IMR-90 (cell line): Measurements from ENCODE around the gene ALS2. TPM values are rescaled to one million over a fixed set of nuclear protein-coding genes. Genes with fewer than 3 reads are reported as not detected.

ENCODE experiments used
- ATAC-seq: fragments of 200-7000 bp; cut with Tn5 transposase; 2 replicates; pipeline ENCODE4 v1.9.1; 2020; ENCODE audit warnings: low read depth, mild to moderate bottlenecking, moderate library complexity
- BruUV-seq: library from RNA; stranded (reverse); fragments of 400-500 nt; replicated peaks from 2 replicates; lab custom pipeline; 2021; lab: Mats Ljungman, UMichigan
- CTCF ChIA-PET: fragments of 300-600 bp; formaldehyde crosslinking; extraction: SDS; loops from one replicate; lab custom pipeline; 2021; ENCODE audit warnings: antibody characterized with exemption; lab: Yijun Ruan, JAX
- POLR2A ChIA-PET: fragments of 300-600 bp; sonication (Branson Sonifier 250); formaldehyde crosslinking; loops from one replicate; lab custom pipeline; 2022; ENCODE audit warnings: antibody characterized with exemption; ENCODE audit not compliant: unreplicated experiment; lab: Charles Lee
- DNase-seq: peaks from one replicate; pipeline ENCODE4 v3.0.0; 2013
- H2AFZ ChIP-seq: replicated peaks from 2 replicates; pipeline ENCODE3; 2013; ENCODE audit warnings: low read length, mild to moderate bottlenecking; ENCODE audit not compliant: poor library complexity
- H2AK5ac ChIP-seq: 2 replicates; pipeline ENCODE4 v1.6.1; 2013; ENCODE audit warnings: low read depth, low read length, inconsistent platforms
- H2AK9ac ChIP-seq: replicated peaks from 2 replicates; pipeline ENCODE3; 2013; ENCODE audit warnings: mild to moderate bottlenecking, low read depth, low read length, moderate library complexity; ENCODE audit not compliant: poor library complexity
- H2BK120ac ChIP-seq: 2 replicates; pipeline ENCODE4 v1.6.1; 2013; ENCODE audit warnings: low read depth, low read length, inconsistent platforms
- H2BK15ac ChIP-seq: 3 replicates; pipeline ENCODE4 v1.6.1; 2013; ENCODE audit warnings: low read depth, low read length, inconsistent platforms
- H2BK20ac ChIP-seq: 2 replicates; pipeline ENCODE4 v1.6.1; 2013; ENCODE audit warnings: low read depth, mild to moderate bottlenecking, inconsistent platforms, low read length, moderate library complexity
- H2BK5ac ChIP-seq: 2 replicates; pipeline ENCODE4 v1.6.1; 2013; ENCODE audit warnings: mild to moderate bottlenecking, low read depth, low read length, inconsistent platforms; ENCODE audit not compliant: poor library complexity, severe bottlenecking
- H3K14ac ChIP-seq: replicated peaks from 2 replicates; pipeline ENCODE4 v1.6.1; 2013; ENCODE audit warnings: low read depth, low read length, inconsistent platforms
- H3K18ac ChIP-seq: 2 replicates; pipeline ENCODE4 v1.6.1; 2013; ENCODE audit warnings: low read depth, low read length, control low read depth
- H3K23ac ChIP-seq: 2 replicates; pipeline ENCODE4 v1.6.1; 2013; ENCODE audit warnings: low read depth, low read length, inconsistent platforms
- H3K27ac ChIP-seq: 2 replicates; pipeline ENCODE4 v1.5.1; 2013; ENCODE audit warnings: mild to moderate bottlenecking, control low read depth, low read length; ENCODE audit not compliant: insufficient read depth
- H3K27me3 ChIP-seq: 2 replicates; pipeline ENCODE4 v1.6.1; 2013; ENCODE audit warnings: low read length; ENCODE audit not compliant: control insufficient read depth, insufficient read depth
- H3K36me3 ChIP-seq: 2 replicates; pipeline ENCODE4 v1.6.1; 2013; ENCODE audit warnings: low read length, mixed read lengths; ENCODE audit not compliant: control insufficient read depth, insufficient read depth
- H3K4ac ChIP-seq: 2 replicates; pipeline ENCODE4 v1.6.1; 2013; ENCODE audit warnings: low read depth, low read length, inconsistent platforms
- H3K4me1 ChIP-seq: 2 replicates; pipeline ENCODE4 v1.6.1; 2013; ENCODE audit warnings: low read length, mixed read lengths; ENCODE audit not compliant: control insufficient read depth, insufficient read depth
- H3K4me2 ChIP-seq: 2 replicates; pipeline ENCODE4 v1.6.1; 2013; ENCODE audit warnings: low read depth, mild to moderate bottlenecking, control low read depth, low read length, moderate library complexity
- H3K4me3 ChIP-seq: 2 replicates; pipeline ENCODE4 v1.5.1; 2013; ENCODE audit warnings: low read depth, mild to moderate bottlenecking, control low read depth, low read length, moderate library complexity; ENCODE audit not compliant: insufficient read depth
- H3K56ac ChIP-seq: 2 replicates; pipeline ENCODE4 v1.6.1; 2013; ENCODE audit warnings: low read length, inconsistent platforms; ENCODE audit not compliant: insufficient read depth; ENCODE audit errors: extremely low read depth
- H3K79me1 ChIP-seq, 2 experiments: 2 replicates each; pipeline ENCODE4 v1.6.1; 2013; ENCODE audit warnings: low read length in 2 of 2, inconsistent platforms in 1 of 2, low read depth in 1 of 2
- H3K9ac ChIP-seq: 2 replicates; pipeline ENCODE4 v1.6.1; 2013; ENCODE audit warnings: low read depth, low read length, control low read depth
- H3K9me1 ChIP-seq: 2 replicates; pipeline ENCODE4 v1.6.1; 2013; ENCODE audit warnings: low read length, inconsistent platforms; ENCODE audit not compliant: insufficient read depth
- H3K9me3 ChIP-seq: 2 replicates; pipeline ENCODE4 v1.6.1; 2013; ENCODE audit warnings: low read length; ENCODE audit not compliant: control insufficient read depth, insufficient read depth
- H4K20me1 ChIP-seq: 2 replicates; pipeline ENCODE4 v1.6.1; 2013; ENCODE audit warnings: low read length, inconsistent platforms; ENCODE audit not compliant: insufficient read depth
- H4K5ac ChIP-seq: 2 replicates; pipeline ENCODE4 v1.6.1; 2013; ENCODE audit warnings: mild to moderate bottlenecking, low read depth, low read length, control low read depth
- H4K8ac ChIP-seq, 2 experiments: 2 replicates each; pipeline ENCODE4 v1.6.1; 2013; ENCODE audit warnings: low read depth in 2 of 2, low read length in 2 of 2, control low read depth in 1 of 2, inconsistent platforms in 1 of 2
- H4K91ac ChIP-seq: 2 replicates; pipeline ENCODE4 v1.6.1; 2013; ENCODE audit warnings: low read depth, low read length, inconsistent platforms; ENCODE audit not compliant: insufficient read depth
- CEBPB ChIP-seq: IDR thresholded peaks from 2 replicates; pipeline ENCODE4 v1.6.1; 2012; ENCODE audit warnings: low read depth, low read length, improper control_type of control experiment
- FOS ChIP-seq: fragments of 150-350 bp; IDR thresholded peaks from 2 replicates; pipeline ENCODE4 v1.6.1; 2016; ENCODE audit warnings: low read depth, low read length
- MAFK ChIP-seq: IDR thresholded peaks from 2 replicates; pipeline ENCODE4 v1.6.1; 2012; ENCODE audit warnings: low read depth, low read length, improper control_type of control experiment
- MXI1 ChIP-seq: IDR thresholded peaks from 2 replicates; pipeline ENCODE4 v1.6.1; 2012; ENCODE audit warnings: low read depth, mild to moderate bottlenecking, low read length, moderate library complexity, borderline replicate concordance
- RFX5 ChIP-seq: IDR thresholded peaks from 2 replicates; pipeline ENCODE4 v1.8.0; 2012; ENCODE audit warnings: low read depth, mild to moderate bottlenecking, low read length, moderate library complexity
- WGBS, 2 experiments: methylation state at CpG; one replicate each; pipeline versions ENCODE4 v1.1.5 to v1.1.7; 2013; ENCODE audit warnings: missing lambda C conversion rate in 2 of 2; ENCODE audit not compliant: insufficient read length in 1 of 2; ENCODE audit errors: extremely low coverage in 2 of 2; 5-methylcytosine and 5-hydroxymethylcytosine counted together
- dilution Hi-C: fragments of 300-500 bp; cut with HindIII; formaldehyde crosslinking; loops from one replicate; pipeline ENCODE4 v1.14.3; 2018; ENCODE audit warnings: low sequenced_read_pairs; ENCODE audit not compliant: unreplicated experiment
- in situ Hi-C: fragments of 300-500 bp; cut with MboI; formaldehyde crosslinking; loops from 3 replicates; pipeline ENCODE4 v1.14.3; 2019; ENCODE audit warnings: low sequenced_read_pairs, inconsistent platforms, mixed read lengths
- intact Hi-C: fragments of 100-400 bp; cut with micrococcal nuclease; formaldehyde crosslinking; loops from 2 replicates; pipeline ENCODE4 v1.10.0; 2022
- polyA plus RNA-seq, 3 experiments: library from polyadenylated mRNA; depleted of rRNA; stranded (reverse); fragments of >200 nt; gene quantifications; 2 replicates each; pipeline ENCODE4 v1.2.3, GENCODE V29; 2012; ENCODE audit warnings: low replicate concordance in 1 of 3
- total RNA-seq: library from RNA; depleted of rRNA; stranded (reverse); fragments of >200 nt; gene quantifications from 2 replicates; pipeline ENCODE4 v1.2.3, GENCODE V29; 2012
- TF ChIP-seq, protein P1 (sequence below): fragments of 150-350 bp; IDR thresholded peaks from 2 replicates; pipeline ENCODE4 v1.6.1; 2016; ENCODE audit warnings: low read depth, mild to moderate bottlenecking, low read length, moderate library complexity, borderline replicate concordance
- TF ChIP-seq, protein P2 (sequence below): fragments of 150-350 bp; IDR thresholded peaks from 2 replicates; pipeline ENCODE4 v1.6.1; 2017; ENCODE audit warnings: mild to moderate bottlenecking, antibody characterized with exemption, low read length, low read depth

Gene ALS2
- total and polyA plus RNA-seq, 2 of the 4 experiments (the other 2 are of a cell fraction) = 14.4 to 42.3 TPM

DNA sequence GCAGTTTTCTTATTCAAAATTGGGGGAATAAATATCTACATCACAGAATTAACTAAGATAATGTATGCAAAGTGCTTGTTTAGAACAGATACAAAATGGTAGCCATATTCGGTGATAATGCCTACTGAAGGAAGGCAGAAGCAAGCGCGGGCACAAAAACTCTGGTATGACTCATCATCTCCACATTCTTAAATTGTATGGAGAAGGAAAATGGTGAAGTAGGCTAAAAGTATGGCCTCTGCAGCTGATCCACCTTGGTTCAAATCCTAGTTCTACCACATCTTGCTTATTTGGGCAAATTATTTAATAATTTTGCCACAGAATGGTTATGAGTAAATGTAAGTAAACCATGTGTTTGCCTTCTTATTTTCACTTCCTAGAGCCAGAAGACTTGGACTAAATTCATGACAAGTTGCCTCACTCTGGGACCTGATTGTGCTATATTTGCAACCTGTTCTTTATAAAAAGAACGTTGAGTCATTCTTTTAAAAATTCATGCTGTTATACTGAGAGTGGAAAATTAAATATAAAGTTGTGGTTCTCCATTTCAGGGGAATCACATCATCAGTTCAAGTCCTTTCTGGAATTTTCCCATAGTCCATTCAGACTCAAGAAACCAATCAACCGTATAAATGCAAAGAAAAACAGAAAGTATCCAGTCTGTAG is 16.6 kb upstream of the ALS2 start:
- peak overlapping the region; percentile 100 for H4K5ac ChIP-seq
- H3K79me1 ChIP-seq = peaks cover 0 to 13% of the 10 kb centered on the region in 2 experiments; a peak in 2 of 4 replicates
- ChIA-PET CTCF (interaction anchor here (0.8 to 1.1 kb wide), 2 partner anchors 11 to 61 kb away, joined by 3 to 6 read pairs; no protein-coding TSS in a partner anchor), POLR2A (no interaction called here)
- H4K91ac ChIP-seq = peak overlapping the region; percentile 99
- H3K4ac ChIP-seq = peak overlapping the region; percentile 98
- TF ChIP-seq RFX5 (no peak), MXI1 (no peak), CEBPB (peak; percentile 82), MAFK (no peak), FOS (peak; percentile 52; the same call in 1 of the 2 replicates)
- TF ChIP-seq, protein P1, sequence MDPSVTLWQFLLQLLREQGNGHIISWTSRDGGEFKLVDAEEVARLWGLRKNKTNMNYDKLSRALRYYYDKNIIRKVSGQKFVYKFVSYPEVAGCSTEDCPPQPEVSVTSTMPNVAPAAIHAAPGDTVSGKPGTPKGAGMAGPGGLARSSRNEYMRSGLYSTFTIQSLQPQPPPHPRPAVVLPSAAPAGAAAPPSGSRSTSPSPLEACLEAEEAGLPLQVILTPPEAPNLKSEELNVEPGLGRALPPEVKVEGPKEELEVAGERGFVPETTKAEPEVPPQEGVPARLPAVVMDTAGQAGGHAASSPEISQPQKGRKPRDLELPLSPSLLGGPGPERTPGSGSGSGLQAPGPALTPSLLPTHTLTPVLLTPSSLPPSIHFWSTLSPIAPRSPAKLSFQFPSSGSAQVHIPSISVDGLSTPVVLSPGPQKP = no peak
- TF ChIP-seq, protein P2, sequence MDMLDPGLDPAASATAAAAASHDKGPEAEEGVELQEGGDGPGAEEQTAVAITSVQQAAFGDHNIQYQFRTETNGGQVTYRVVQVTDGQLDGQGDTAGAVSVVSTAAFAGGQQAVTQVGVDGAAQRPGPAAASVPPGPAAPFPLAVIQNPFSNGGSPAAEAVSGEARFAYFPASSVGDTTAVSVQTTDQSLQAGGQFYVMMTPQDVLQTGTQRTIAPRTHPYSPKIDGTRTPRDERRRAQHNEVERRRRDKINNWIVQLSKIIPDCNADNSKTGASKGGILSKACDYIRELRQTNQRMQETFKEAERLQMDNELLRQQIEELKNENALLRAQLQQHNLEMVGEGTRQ = no peak
- dilution Hi-C loops (no loop called here), intact Hi-C loops (loop anchor here (5.0 kb wide), 1 partner anchor 470 kb away; the partner anchor contains the start of gene NOP58), in situ Hi-C loops (loop anchor here (5.0 to 10.0 kb wide), 2 partner anchors 240 to 367 kb away; no protein-coding TSS in a partner anchor)
- H3K9me1 ChIP-seq = peaks cover 10% of the 10 kb centered on the region
- peak overlapping the region; percentile 100 for H2BK120ac ChIP-seq
- no peak overlapping the region for H2AFZ ChIP-seq
- H2BK20ac ChIP-seq = peak overlapping the region; percentile 99
- H3K23ac ChIP-seq = peak overlapping the region; percentile 98; the same call in 1 of the 2 replicates
- H3K18ac ChIP-seq = peak overlapping the region; percentile 100
- ATAC-seq (peak; percentile 5; the same call in 1 of the 2 replicates), DNase-seq (peak; percentile 85)
- no peaks in the 10 kb centered on the region for H4K20me1 ChIP-seq
- peak overlapping the region; percentile 92 for H2BK15ac ChIP-seq
- H3K36me3 ChIP-seq = no peaks in the 10 kb centered on the region
- H2AK5ac ChIP-seq = peak overlapping the region; percentile 59
- H2AK9ac ChIP-seq = no peak overlapping the region
- peak overlapping the region; percentile 98 for H3K14ac ChIP-seq
- peak overlapping the region; percentile 4; the same call in 1 of the 2 replicates for H3K4me3 ChIP-seq
- peaks cover 10% of the 10 kb centered on the region for H3K4me1 ChIP-seq
- H2BK5ac ChIP-seq = peak overlapping the region; percentile 100
- no peaks in the 10 kb centered on the region for H3K27me3 ChIP-seq
- WGBS, 2 experiments = no CpG with 5 or more reads among the region's 5 CpGs
- H3K9ac ChIP-seq = no peak overlapping the region
- H3K27ac ChIP-seq = peak overlapping the region; percentile 92; the same call in 1 of the 2 replicates
- H3K9me3 ChIP-seq = no peaks in the 10 kb centered on the region
- peak overlapping the region; percentile 67 to 97 for H4K8ac ChIP-seq
- peak overlapping the region; percentile 89 for H3K56ac ChIP-seq
- no TSS peak for BruUV-seq
- peak overlapping the region; percentile 93; the same call in 1 of the 2 replicates for H3K4me2 ChIP-seq
